Left lung (tissue), 10 donors: ENCODE results near the gene DPF1. TPM values are rescaled to one million over a fixed set of nuclear protein-coding genes. Genes with fewer than 3 reads are reported as not detected.

Experiments used
- ATAC-seq: fragments of 200-7000 bp; cut with Tn5 transposase; one replicate; pipeline ENCODE4 v1.9.1; 2020; ENCODE audit warnings: moderate library complexity
- DNase-seq, 4 donors: peaks; one replicate each; pipeline ENCODE4 v3.0.0-alpha.2; 2013 to 2020
- H3K27ac ChIP-seq, 2 donors: fragments of 200-600 bp; sonication (generic) in 1 of 2; one replicate each; pipeline versions ENCODE4 v1.5.0 to v1.8.0; 2020 to 2021
- H3K27me3 ChIP-seq, 2 donors: fragments of 200-600 bp; sonication (generic) in 1 of 2; one replicate each; pipeline versions ENCODE4 v1.5.0 to v1.8.0; 2020 to 2021
- H3K36me3 ChIP-seq, 2 donors: fragments of 200-600 bp; sonication (generic) in 1 of 2; one replicate each; pipeline versions ENCODE4 v1.5.0 to v1.8.0; 2020 to 2021
- H3K4me1 ChIP-seq, 2 donors: fragments of 200-600 bp; one replicate each; pipeline ENCODE4 v1.8.0; 2021
- H3K4me3 ChIP-seq, 2 donors: fragments of 200-600 bp; sonication (generic) in 1 of 2; one replicate each; pipeline versions ENCODE4 v1.5.0 to v1.8.0; 2020 to 2021; ENCODE audit warnings: mild to moderate bottlenecking in 1 of 2
- H3K9me3 ChIP-seq, 2 donors: fragments of 200-600 bp; sonication (generic) in 1 of 2; one replicate each; pipeline versions ENCODE4 v1.5.0 to v1.8.0; 2020 to 2021
- CTCF ChIP-seq, 2 donors: fragments of 200-600 bp; sonication (generic) in 1 of 2; IDR thresholded peaks; one replicate each; pipeline versions ENCODE4 v1.5.0 to v1.8.0; 2021; ENCODE audit warnings: antibody characterized with exemption in 2 of 2
- intact Hi-C, 2 donors: fragments of 100-400 bp; cut with DNase I; formaldehyde crosslinking; loops; one replicate each; pipeline versions ENCODE4 v1.11.2 to v1.14.2; 2022
- polyA plus RNA-seq, 6 donors: library from polyadenylated mRNA; unstranded; fragments of 120-200 nt; gene quantifications; one replicate each; pipeline ENCODE4 v1.2.1, GENCODE V29; 2013; ENCODE audit not compliant: insufficient read length in 6 of 6
- total RNA-seq, 2 donors: library from RNA; stranded (reverse); fragmentation: NEBNext Ultra II Directional; extraction: Animal tissue kit (Norgen Biotek cat#: 25700); gene quantifications; one replicate each; pipeline ENCODE4 v1.2.1, GENCODE V29; 2021
- donor health status: DM: no; HTN: yes; CAD: no.
- donor health status: DM: no; HTN: no; CAD: no.

DPF1 gene
- total and polyA plus RNA-seq, 8 donors = 0.39 to 4.3 (median 2.9) TPM

GRCh38 chr19:38211151-38211591 is 12.9 kb downstream of the DPF1 start:
- no peak overlapping the region for H3K27ac ChIP-seq

GRCh38 chr19:38210458-38210987 is 13.5 kb downstream of the DPF1 start:
- H3K36me3 ChIP-seq = peaks cover 0 to 22% of the 10 kb centered on the region in 2 donors
- peak; percentile 60 for ATAC-seq
- H3K27ac ChIP-seq = peak overlapping the region in 1 of 2 donors; percentile 59
- no peak for TF ChIP-seq CTCF (IDR thresholded peaks at IDR 0.05)
- peaks cover 16 to 73% of the 10 kb centered on the region in 2 donors for H3K27me3 ChIP-seq
- peaks cover 4 to 28% of the 10 kb centered on the region in 2 donors for H3K4me1 ChIP-seq
- H3K9me3 ChIP-seq = no peaks in the 10 kb centered on the region
- peak in 3 of 4 donors; percentile 67 to 93 (median 84) for DNase-seq
- intact Hi-C loops = no loop called here
- H3K4me3 ChIP-seq = no peak overlapping the region

More at GRCh38 chr19:38211151-38211591, 12.9 kb downstream of the DPF1 start:
- intact Hi-C loops = no loop called here
- no peak for TF ChIP-seq CTCF (IDR thresholded peaks at IDR 0.05)
- DNase-seq (peak in 1 of 4 donors; percentile 45), ATAC-seq (no peak)
- H3K9me3 ChIP-seq = no peaks in the 10 kb centered on the region
- H3K36me3 ChIP-seq = peaks cover 0 to 16% of the 10 kb centered on the region in 2 donors
- H3K4me3 ChIP-seq = no peak overlapping the region
- H3K4me1 ChIP-seq = peaks cover 4 to 28% of the 10 kb centered on the region in 2 donors
- H3K27me3 ChIP-seq = peaks cover 16 to 79% of the 10 kb centered on the region in 2 donors

- H3K9me3 ChIP-seq = no peaks in the 10 kb centered on the region
- H3K27ac ChIP-seq = peak overlapping the region in 1 of 2 donors; percentile 59
- no peak overlapping the region for H3K4me3 ChIP-seq
- ATAC-seq (peak; percentile 70), DNase-seq (peak in 3 of 4 donors; percentile 68 to 94 (median 85))
- H3K36me3 ChIP-seq = peaks cover 0 to 27% of the 10 kb centered on the region in 2 donors
- H3K4me1 ChIP-seq = peaks cover 4 to 28% of the 10 kb centered on the region in 2 donors
- peaks cover 16 to 68% of the 10 kb centered on the region in 2 donors for H3K27me3 ChIP-seq
- no peak for TF ChIP-seq CTCF (IDR thresholded peaks at IDR 0.05)
- intact Hi-C loops = no loop called here
Measured at GRCh38 chr19:38209671-38210457, 14.2 kb downstream of the DPF1 start.

- intact Hi-C loops = no loop called here
- ATAC-seq (no peak), DNase-seq (no peak)
- peaks cover 0 to 34% of the 10 kb centered on the region in 2 donors for H3K36me3 ChIP-seq
- no peaks in the 10 kb centered on the region for H3K9me3 ChIP-seq
- H3K4me1 ChIP-seq = peaks cover 4 to 28% of the 10 kb centered on the region in 2 donors
- no peak overlapping the region for H3K4me3 ChIP-seq
- H3K27ac ChIP-seq = peak overlapping the region in 1 of 2 donors; percentile 59
- H3K27me3 ChIP-seq = peaks cover 16 to 61% of the 10 kb centered on the region in 2 donors
- TF ChIP-seq CTCF (IDR thresholded peaks at IDR 0.05) = no peak
Measured at GRCh38 chr19:38209152-38209551, 14.9 kb downstream of the DPF1 start.

GRCh38 chr19:38208571-38208970 is 15.5 kb downstream of the DPF1 start:
- Histone ChIP-seq H3K9me3 (no peaks in the 10 kb centered on the region), H3K27me3 (peaks cover 16 to 55% of the 10 kb centered on the region in 2 donors), H3K4me1 (peaks cover 4 to 28% of the 10 kb centered on the region in 2 donors), H3K4me3 (no peak overlapping the region), H3K27ac (no peak overlapping the region), H3K36me3 (peaks cover 0 to 40% of the 10 kb centered on the region in 2 donors)
- TF ChIP-seq CTCF (IDR thresholded peaks at IDR 0.05) = no peak
- ATAC-seq (no peak), DNase-seq (no peak)
- intact Hi-C loops = no loop called here
